SK-N-SH (cell line): Measurements from ENCODE around the gene PRDM8. TPM values are rescaled to one million over a fixed set of nuclear protein-coding genes. Genes with fewer than 3 reads are reported as not detected.
A peak's percentile ranks its signal among the peaks of the same experiment; 100 is the strongest.

Experiments
- CTCF ChIA-PET: fragments of 300-600, 350-600 bp; formaldehyde crosslinking; extraction: SDS; loops from one replicate; lab custom pipeline; 2021; lab: Yijun Ruan, JAX
- POLR2A ChIA-PET: fragments of 350-600 bp; sonication (Branson Sonifier 250); formaldehyde crosslinking; extraction: SDS; loops from one replicate; lab custom pipeline; 2020; ENCODE audit warnings: antibody characterized with exemption, inconsistent platforms; lab: Yijun Ruan, JAX
- DNase-seq: peaks from one replicate; pipeline ENCODE4 v3.0.0; 2012
- H2AFZ ChIP-seq: fragments of 200-600 bp; sonication (generic); 2 replicates; pipeline ENCODE4 v1.8.1; 2016; ENCODE audit warnings: antibody characterized with exemption, mild to moderate bottlenecking, low read depth
- H3F3A ChIP-seq: fragments of 200-600 bp; sonication (generic); replicated peaks from 2 replicates; pipeline ENCODE3; 2016; ENCODE audit warnings: antibody characterized with exemption, mild to moderate bottlenecking; ENCODE audit not compliant: insufficient read depth
- H3K27ac ChIP-seq, 2 experiments: fragments of 200-500 bp in 1 of 2; fragments of 200-600 bp in 1 of 2; sonication (Bioruptor generic) in 1 of 2; sonication (generic), shearing (Covaris generic) in 1 of 2; 2 replicates each; pipeline versions ENCODE4 v1.5.1 to v1.6.1; 2014 to 2016; ENCODE audit warnings: low read depth in 2 of 2, inconsistent platforms in 1 of 2, low read length in 1 of 2, mild to moderate bottlenecking in 1 of 2, mixed read lengths in 1 of 2
- H3K27me3 ChIP-seq: fragments of 200-600 bp; sonication (generic), shearing (Covaris generic); 2 replicates; pipeline ENCODE4 v1.6.1; 2016; ENCODE audit warnings: mixed run types; ENCODE audit not compliant: insufficient read depth
- H3K36me3 ChIP-seq, 2 experiments: fragments of 200-500 bp in 1 of 2; fragments of 200-600 bp in 1 of 2; sonication (Bioruptor generic) in 1 of 2; sonication (generic) in 1 of 2; replicated peaks in 1 of 2; 2 replicates each; pipeline versions ENCODE3 to v1.5.1; 2014 to 2016; ENCODE audit warnings: low read length in 1 of 2, mild to moderate bottlenecking in 1 of 2; ENCODE audit not compliant: insufficient read depth in 2 of 2, control insufficient read depth in 1 of 2
- H3K4me1 ChIP-seq, 2 experiments: fragments of 200-500 bp in 1 of 2; fragments of 200-600 bp in 1 of 2; sonication (Bioruptor generic) in 1 of 2; sonication (generic), shearing (Covaris generic) in 1 of 2; 2 replicates each; pipeline versions ENCODE4 v1.5.1 to v1.6.1; 2014 to 2016; ENCODE audit warnings: low read depth in 1 of 2, low read length in 1 of 2, mixed run types in 1 of 2; ENCODE audit not compliant: insufficient read depth in 2 of 2, control insufficient read depth in 1 of 2
- H3K4me2 ChIP-seq: fragments of 200-600 bp; sonication (generic), shearing (Covaris generic); 2 replicates; pipeline ENCODE4 v1.6.1; 2017; ENCODE audit warnings: mixed run types
- H3K4me3 ChIP-seq, 2 experiments: fragments of 200-500 bp in 1 of 2; fragments of 200-600 bp in 1 of 2; sonication (Bioruptor generic) in 1 of 2; sonication (generic), shearing (Covaris generic) in 1 of 2; 2 replicates each; pipeline versions ENCODE4 v1.5.1 to v1.8.1; 2014 to 2016; ENCODE audit warnings: low read depth in 2 of 2, inconsistent platforms in 1 of 2, low read length in 1 of 2, mild to moderate bottlenecking in 1 of 2, mixed read lengths in 1 of 2, moderate library complexity in 1 of 2
- H3K79me2 ChIP-seq: fragments of 200-600 bp; sonication (generic); 2 replicates; pipeline ENCODE4 v1.8.1; 2017; ENCODE audit warnings: mild to moderate bottlenecking; ENCODE audit not compliant: insufficient read depth
- H3K9ac ChIP-seq: fragments of 200-600 bp; sonication (generic); 2 replicates; pipeline ENCODE4 v1.6.1; 2017; ENCODE audit warnings: mixed run types
- H3K9me2 ChIP-seq: fragments of 200-600 bp; sonication (generic); 2 replicates; pipeline ENCODE4 v1.6.1; 2017; ENCODE audit warnings: mixed run types
- H3K9me3 ChIP-seq: fragments of 200-600 bp; sonication (generic); 2 replicates; pipeline ENCODE4 v1.6.1; 2017; ENCODE audit warnings: mixed run types, mild to moderate bottlenecking, moderate library complexity
- H4K20me1 ChIP-seq: fragments of 200-600 bp; sonication (generic); 2 replicates; pipeline ENCODE4 v1.6.1; 2017; ENCODE audit warnings: mild to moderate bottlenecking, mixed run types; ENCODE audit not compliant: insufficient read depth
- EZH2phosphoT487 ChIP-seq: fragments of 200-600 bp; sonication (generic); IDR thresholded peaks from 2 replicates; pipeline ENCODE4 v1.6.1; 2017; ENCODE audit warnings: low read depth, mixed run types, mild to moderate bottlenecking, antibody characterized with exemption, moderate library complexity, borderline replicate concordance
- FOXM1 ChIP-seq: IDR thresholded peaks from 2 replicates; pipeline ENCODE4 v1.4.0; 2012; ENCODE audit warnings: low read depth, mild to moderate bottlenecking
- IRF3 ChIP-seq: fragments of 150-350 bp; IDR thresholded peaks from 2 replicates; pipeline ENCODE4 v1.6.1; 2016; ENCODE audit warnings: mild to moderate bottlenecking, low read depth, low read length
- MAX ChIP-seq: IDR thresholded peaks from 2 replicates; pipeline ENCODE4 v1.4.0; 2012; ENCODE audit warnings: low read depth
- NRF1 ChIP-seq: IDR thresholded peaks from 2 replicates; pipeline ENCODE4 v1.6.1; 2012; ENCODE audit warnings: low read depth, mild to moderate bottlenecking, low read length
- POLR2AphosphoS5 ChIP-seq: IDR thresholded peaks from 2 replicates; pipeline ENCODE4 v1.6.1; 2012; ENCODE audit warnings: low read depth, low read length
- RFX5 ChIP-seq: IDR thresholded peaks from 2 replicates; pipeline ENCODE4 v1.6.1; 2012; ENCODE audit warnings: mild to moderate bottlenecking, improper control_type of control experiment, low read length
- SIN3A ChIP-seq: IDR thresholded peaks from 2 replicates; pipeline ENCODE4 v1.6.1; 2012; ENCODE audit warnings: low read depth, mild to moderate bottlenecking, low read length, moderate library complexity, borderline replicate concordance
- WGBS: methylation state at CpG from one replicate; pipeline ENCODE4 v1.1.6; 2017; ENCODE audit warnings: low lambda C conversion rate; 5-methylcytosine and 5-hydroxymethylcytosine counted together
- polyA plus RNA-seq, 3 experiments: library from polyadenylated mRNA; depleted of rRNA; stranded (reverse); fragments of >200 nt; gene quantifications; 2 replicates each; pipeline ENCODE4 v1.2.3, GENCODE V29; 2012

The PRDM8 gene
- polyA plus RNA-seq, 1 of the 3 experiments (the other 2 are of a cell fraction) = 3.5 TPM

GRCh38 chr4:80184825-80185756 is 12.2 kb upstream of the PRDM8 start:
- H3K36me3 ChIP-seq = no peaks in the 10 kb centered on the region
- CTCF ChIA-PET = interaction anchor here (1.1 to 6.7 kb wide), 7 partner anchors 12 to 152 kb away, joined by 3 to 54 read pairs (median 6); partner anchors contain the start of gene PRDM8
- no peaks in the 10 kb centered on the region for H4K20me1 ChIP-seq
- H3K4me1 ChIP-seq = peaks cover 0 to 7% of the 10 kb centered on the region in 2 experiments; a peak in 1 of 4 replicates
- no peaks in the 10 kb centered on the region for H3K79me2 ChIP-seq
- peak overlapping the region; percentile 75 for H3K4me2 ChIP-seq
- peaks cover 5% of the 10 kb centered on the region for H3F3A ChIP-seq
- peak overlapping the region; percentile 84 for H3K9ac ChIP-seq
- no peaks in the 10 kb centered on the region for H3K9me3 ChIP-seq
- 61% methylated on average over 36 of the region's 42 CpGs for WGBS
- peak overlapping the region; percentile 62 to 70 for H3K4me3 ChIP-seq
- peak overlapping the region; percentile 1 to 66; a peak in 3 of 4 replicates for H3K27ac ChIP-seq
- no peaks in the 10 kb centered on the region for H3K27me3 ChIP-seq
- H3K9me2 ChIP-seq = no peaks in the 10 kb centered on the region
- TF ChIP-seq RFX5 = no peak
- no peak for TF ChIP-seq EZH2phosphoT487
- no peak for TF ChIP-seq NRF1
- POLR2A ChIA-PET = no interaction called here
- DNase-seq = no peak
- H2AFZ ChIP-seq = peak overlapping the region; percentile 88

GRCh38 chr4:80185787-80186548 is 11.3 kb upstream of the PRDM8 start:
- Histone ChIP-seq H3K4me2 (no peak overlapping the region), H3K4me3 (no peak overlapping the region), H3K36me3 (no peaks in the 10 kb centered on the region), H3K4me1 (peaks cover 0 to 7% of the 10 kb centered on the region in 2 experiments; a peak in 1 of 4 replicates), H3K9me3 (no peaks in the 10 kb centered on the region), H3K27ac (no peak overlapping the region), H2AFZ (no peak overlapping the region), H3K79me2 (no peaks in the 10 kb centered on the region), H3F3A (peaks cover 5% of the 10 kb centered on the region), H4K20me1 (no peaks in the 10 kb centered on the region), H3K9me2 (no peaks in the 10 kb centered on the region), H3K9ac (no peak overlapping the region), H3K27me3 (no peaks in the 10 kb centered on the region)
- WGBS = 90% methylated on average over 23 of the region's 23 CpGs
- TF ChIP-seq FOXM1 (no peak), MAX (no peak), IRF3 (no peak), POLR2AphosphoS5 (no peak), SIN3A (no peak)
- ChIA-PET POLR2A (no interaction called here), CTCF (interaction anchor here (0.7 to 6.7 kb wide), 5 partner anchors 11 to 33 kb away, joined by 3 to 54 read pairs (median 3); partner anchors contain the start of gene PRDM8)
- DNase-seq = no peak
